GM19372 (cell line): ENCODE measurements around the gene VPREB3.
A peak's percentile ranks its signal among the peaks of the same experiment; 100 is the strongest.

Experiments used
- ATAC-seq: cut with Tn5 transposase; IDR thresholded peaks from one replicate; pipeline ENCODE4 v1.9.1; 2021; ENCODE audit warnings: mild to moderate bottlenecking, low read depth, moderate library complexity; ENCODE audit not compliant: unreplicated experiment

VPREB3 gene

GRCh38 chr22:23767673-23768548, 13.7 kb upstream of the VPREB3 start, which contains the start of gene CHCHD10:
TSS of gene CHCHD10 (minus strand) at chr22:23767972. CDS start at chr22:23767874, 98 bp downstream.
- ATAC-seq: no peak

DNA sequence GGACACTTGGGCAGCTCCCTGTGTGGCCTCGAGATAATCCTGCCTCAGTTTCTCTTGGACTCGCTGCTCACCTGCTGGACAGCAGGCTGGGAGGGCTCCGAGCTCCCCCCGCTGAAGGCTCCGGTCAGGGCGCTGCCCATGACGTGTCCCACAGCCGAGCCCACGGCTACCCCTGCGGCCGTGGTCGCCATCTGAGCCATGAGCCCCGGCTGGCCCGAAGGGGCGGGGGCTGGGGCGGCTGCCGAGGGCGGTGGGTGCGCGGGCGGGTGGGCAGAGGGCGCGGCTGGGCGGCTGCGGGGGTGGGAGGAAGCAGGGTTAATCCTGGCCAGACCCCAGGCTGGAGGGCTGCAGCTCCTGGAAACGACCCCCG, 13.1 kb upstream of the VPREB3 start:
- no peak for ATAC-seq

DNA sequence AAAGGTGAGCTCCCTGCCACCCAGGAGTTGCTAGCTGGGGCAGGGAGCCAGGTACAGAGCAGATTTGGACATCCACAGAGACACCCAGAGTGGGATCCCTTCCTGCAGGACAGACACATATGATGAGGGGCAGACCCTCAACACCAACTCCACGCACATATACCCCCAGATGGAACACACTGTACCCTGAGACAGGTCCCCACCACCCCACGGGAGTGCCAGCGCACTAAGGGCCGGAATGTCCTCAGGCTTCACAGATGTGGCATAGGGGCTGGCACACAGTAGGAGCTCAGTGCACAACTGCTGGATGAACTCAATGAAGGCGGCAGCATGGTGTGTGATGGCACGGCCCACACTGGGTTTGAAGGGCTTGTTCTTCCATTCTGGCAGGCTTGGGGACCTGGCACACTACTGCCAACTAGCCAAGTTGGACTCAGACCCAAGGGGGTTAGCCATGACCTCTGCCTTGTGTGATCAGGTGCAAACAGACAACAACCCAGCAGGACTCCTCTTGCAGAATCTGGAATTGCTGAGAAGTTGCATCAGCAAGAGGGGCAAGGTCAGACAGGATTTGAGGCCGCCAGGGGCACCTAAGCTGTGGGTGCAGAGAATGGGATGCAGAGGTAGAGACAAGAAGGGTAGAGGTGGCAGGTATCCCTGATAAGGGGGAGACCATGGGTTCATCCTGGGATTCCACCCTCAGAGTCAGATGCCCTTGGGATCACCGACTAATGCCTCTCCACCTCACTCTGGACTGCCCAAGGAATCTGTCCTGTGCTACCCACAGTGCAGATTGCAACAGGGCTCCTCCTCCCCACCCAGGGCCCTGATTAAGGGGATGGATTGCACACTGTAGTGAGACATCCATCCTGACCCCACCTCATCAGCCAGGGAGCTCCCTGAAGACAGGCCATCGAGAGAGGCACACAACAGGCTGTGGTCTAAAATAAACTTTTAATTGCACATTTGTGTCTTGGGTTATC, 11.0 kb upstream of the VPREB3 start:
- ATAC-seq: no peak

DNA sequence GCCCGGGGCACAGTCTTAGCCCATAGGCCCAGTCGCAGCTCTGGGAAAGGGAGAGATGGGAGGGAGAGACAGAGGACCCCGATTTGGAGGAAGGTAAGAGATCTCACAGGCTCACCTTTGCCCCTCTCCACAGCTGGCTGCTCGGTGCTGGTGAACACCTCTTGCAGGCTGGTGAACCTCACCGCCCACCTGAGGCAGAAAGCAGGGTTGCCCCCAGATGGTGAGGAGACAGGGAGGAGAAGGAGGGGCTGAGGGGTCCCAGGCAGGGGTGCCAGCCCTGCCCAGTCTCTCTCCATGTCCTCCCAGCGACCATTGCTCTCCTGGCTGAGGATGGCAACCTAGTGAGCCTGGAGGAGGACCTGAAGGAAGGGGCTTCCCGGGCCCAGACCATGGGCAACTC, 9.7 kb upstream of the VPREB3 start:
- ATAC-seq: no peak

DNA sequence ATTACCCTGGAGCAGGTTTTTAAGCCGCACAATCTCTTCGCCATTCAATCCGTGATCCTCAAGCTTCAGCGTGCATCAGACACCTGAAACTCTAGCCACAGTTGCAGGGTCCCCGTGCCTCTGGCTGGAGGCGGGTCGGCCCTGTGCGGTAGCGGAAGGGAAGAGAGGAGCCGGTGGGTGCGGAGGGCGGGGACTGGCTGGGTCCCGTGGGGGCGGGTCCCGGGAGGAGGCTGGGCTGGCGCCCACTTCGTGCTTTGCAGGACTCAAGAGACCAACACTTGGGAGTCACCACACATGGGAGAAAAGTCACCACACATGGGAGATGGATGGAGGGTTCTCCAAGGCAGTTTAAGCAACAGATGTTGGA, 9.3 kb upstream of the VPREB3 start:
- no peak for ATAC-seq

DNA sequence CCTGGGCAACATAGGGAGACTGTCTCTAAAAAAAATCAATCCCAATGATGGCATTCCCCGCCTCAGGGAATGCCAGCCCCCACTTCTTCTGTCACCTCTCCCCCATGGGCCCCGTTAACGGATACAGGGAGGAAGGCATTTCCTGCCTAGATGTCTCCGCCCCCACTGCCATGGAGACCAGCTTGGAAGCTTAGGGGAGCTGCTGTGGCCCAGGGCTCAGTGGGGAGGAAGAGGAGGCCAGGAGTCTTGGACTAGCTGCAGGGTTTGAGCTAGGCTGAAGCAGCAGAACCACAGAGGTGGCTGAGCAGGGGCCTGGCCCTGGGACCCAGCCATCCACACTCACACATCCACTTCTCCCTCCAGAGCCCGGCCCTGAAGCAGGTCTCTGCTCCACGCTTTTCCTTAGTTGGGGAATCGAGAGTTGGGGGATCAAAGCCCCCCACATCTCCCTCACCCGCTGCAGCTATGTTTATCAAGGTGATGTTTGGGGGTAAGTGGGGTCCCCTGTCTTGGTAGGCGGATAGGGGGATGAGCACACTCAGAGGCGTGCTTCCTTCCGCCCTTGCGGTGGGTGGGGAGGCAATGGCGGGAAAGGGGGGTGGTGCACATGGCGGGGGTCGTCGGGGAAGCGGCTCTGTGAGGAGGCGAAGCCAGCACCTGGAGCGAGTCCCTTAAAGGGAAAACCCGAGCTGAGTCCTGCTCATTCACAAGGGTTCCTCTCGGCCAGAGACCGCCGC, 8.8 kb upstream of the VPREB3 start, which contains the start of gene C22orf15:
TSS of gene C22orf15 (plus strand) at position 149 of the 737 bp plus-strand sequence. CDS start at position 466, 317 bp downstream.
- ATAC-seq: no peak

DNA sequence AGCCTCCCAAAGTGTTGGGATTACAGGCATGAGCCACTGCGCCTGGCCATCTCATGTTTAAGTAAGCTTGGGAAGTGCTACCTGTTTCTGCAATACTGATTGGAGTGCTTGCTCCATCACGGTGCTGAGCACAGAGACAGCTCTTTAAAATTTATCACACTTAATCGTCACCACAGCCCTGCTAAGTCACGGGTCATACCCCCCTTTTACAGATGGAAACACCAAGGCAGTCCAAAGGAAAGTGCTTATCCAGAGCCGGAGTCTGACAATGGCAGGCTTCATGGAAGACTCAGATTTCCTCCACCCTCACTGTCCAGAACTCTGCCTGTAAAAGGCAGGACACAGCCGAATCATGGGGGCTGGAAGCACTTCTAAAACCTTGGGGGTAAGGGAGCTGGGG, 5.8 kb upstream of the VPREB3 start:
- ATAC-seq: no peak

- no peak for ATAC-seq
These were observed 5.3 kb upstream of the VPREB3 start for GRCh38 chr22:23759566-23759965.

DNA sequence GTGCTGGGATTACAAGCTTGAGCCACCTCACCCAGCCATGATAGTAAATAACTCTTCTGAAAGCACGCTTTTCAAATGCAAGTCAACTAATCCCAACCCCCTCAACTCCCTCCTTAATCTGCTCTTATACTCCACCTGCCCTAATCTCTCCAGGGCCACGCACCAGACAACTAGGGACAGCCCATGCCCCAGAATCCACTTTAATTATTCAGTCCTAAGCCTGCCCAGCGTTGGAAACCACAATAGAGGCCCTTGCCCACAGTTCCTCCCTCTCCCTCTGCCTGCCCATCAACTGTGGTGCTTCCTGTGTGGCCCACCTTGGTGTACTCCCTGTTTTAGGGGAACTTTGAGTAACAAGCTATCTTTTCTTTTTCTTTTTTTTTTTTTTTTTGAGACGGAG, 2.7 kb upstream of the VPREB3 start:
- no peak for ATAC-seq

- ATAC-seq: no peak
These were observed 1.5 kb upstream of the VPREB3 start for GRCh38 chr22:23755711-23756110.

- ATAC-seq: no peak
These were observed 883 bp upstream of the VPREB3 start for GRCh38 chr22:23754980-23755636.

- ATAC-seq: no peak
These were observed 840 bp downstream of the VPREB3 start for GRCh38 chr22:23753385-23753784.

DNA sequence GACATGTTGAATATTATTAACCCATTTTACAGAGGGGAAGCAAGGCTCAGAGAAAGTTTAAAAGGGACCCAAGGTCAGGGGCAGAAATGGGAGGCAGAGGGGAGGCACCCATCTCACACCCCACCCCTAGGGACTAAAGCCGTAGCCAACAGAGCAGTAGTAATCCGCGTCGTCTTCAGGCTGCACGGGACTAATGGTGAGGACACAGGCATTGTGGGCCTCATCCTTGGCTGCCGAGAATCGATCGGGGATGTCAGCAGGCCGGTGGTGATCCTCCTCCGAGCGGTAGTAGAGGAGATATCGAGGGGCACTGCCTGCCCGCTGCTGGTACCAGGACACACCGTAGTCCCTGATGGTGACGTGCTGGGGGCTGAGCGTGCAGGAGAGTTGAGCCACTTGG, 1.5 kb downstream of the VPREB3 start:
- no peak for ATAC-seq

- ATAC-seq: no peak
These were observed 2.0 kb downstream of the VPREB3 start for GRCh38 chr22:23752090-23752691.

DNA sequence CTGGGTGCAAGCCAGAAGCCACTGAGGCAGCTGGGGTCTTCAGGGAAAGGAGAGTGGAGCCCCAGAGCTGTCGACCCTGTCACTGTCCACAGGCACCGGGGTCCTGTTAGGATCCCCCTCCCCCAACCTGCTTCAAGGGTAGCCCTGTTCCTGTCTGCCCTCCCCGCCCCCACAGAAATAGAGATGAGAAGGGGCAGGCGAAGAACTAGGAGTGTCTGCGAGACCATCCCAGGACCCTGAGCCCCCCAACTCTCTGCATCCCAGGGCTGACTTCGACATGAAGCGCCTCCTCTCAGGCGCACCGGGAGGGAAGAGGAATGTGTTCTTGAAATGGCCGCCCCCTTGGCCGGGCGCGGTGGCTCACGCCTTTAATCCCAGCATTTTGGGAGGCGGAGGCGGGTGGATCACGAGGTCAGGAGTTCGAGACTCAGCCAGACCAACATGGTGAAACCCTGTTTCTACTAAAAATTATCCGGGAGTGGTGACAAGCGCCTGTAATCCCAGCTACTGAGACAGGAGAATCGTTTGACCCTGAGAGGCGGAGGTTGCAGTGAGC, 2.7 kb downstream of the VPREB3 start:
- ATAC-seq: no peak

DNA sequence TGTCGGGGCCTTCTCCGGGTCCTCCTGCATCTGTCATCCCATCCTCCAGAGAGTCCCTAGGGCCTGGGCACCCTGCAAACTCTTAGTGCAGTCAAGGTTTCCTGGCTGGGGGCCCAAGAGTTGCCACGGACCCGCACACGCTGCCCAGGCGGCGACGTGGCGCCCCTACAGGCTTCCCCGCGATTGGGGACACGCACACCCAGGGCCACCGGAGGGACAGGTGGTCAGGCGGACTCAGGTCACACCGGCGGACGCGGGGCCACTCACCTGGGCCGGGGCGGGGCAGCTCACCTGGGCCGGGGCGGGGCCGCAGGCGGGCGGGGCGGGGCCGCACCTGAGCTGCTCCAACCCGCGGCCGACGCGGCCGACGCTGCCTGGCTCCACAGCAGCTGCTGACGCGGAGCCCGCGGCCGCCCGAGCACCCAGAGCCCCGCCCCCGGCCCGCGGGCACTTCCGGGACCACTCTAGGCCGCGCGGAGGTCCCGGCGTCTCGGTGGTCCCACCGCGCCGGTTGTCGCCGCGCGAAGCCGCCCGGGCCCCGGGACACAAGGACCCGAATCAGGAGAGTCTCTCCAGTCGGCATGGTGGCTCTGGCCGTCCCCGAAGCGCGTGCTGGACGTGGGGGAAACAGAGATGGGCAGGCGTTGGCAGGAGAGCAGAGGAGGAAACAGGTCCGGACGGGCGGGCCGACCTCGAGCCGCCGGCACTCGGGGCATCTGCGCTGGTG, 3.3 kb downstream of the VPREB3 start, which contains the start of gene ZNF70:
TSS of gene ZNF70 (minus strand) at position 399 of the 727 bp plus-strand sequence. CDS start 5,972 bp downstream, outside the sequence.
- ATAC-seq: peak; percentile 77

DNA sequence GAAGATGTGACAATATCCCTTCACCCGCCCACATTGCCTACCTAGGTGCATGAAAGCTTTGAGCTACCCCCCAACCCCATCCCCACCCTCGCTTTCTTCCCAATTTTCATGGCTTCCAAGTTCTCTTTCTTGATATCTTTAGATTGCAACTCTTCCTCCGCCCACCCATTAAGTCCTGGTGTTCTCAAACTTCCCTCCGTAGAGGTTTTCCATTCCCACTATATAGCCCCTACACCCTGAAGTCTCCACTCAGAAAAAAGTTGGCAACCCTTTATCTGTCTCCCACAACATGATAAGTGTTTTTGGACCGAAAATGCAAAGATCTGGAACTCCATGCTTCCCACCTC, 3.9 kb downstream of the VPREB3 start:
- no peak for ATAC-seq

DNA sequence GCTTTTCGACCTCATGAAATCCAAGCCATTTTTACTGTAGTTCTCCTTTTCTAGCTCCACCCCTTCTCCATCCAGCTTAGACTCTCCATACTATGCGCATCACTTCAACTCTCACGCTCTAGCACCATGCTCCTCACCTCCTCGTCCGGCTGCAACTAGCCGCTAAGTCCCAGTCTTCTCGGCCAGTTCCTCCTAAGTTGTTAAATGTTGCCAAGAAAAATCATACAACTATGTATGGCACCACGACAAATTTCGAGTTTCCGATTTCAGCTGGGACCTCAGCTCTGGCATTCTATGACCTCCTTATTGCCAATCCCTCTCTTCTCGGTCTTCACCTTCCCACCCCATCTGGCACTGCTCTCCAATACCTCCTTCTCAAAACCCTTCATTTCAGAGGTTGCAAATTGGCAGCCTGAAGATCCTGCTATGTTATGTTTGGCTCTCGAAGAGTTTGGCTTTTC, 4.4 kb downstream of the VPREB3 start:
- ATAC-seq: no peak
